Suprapubic skin (tissue), 4 donors: ENCODE data around the gene SPRR2A.

Source experiments
- EP300 ChIP-seq: sonication (generic); formaldehyde crosslinking; IDR thresholded peaks from one replicate; pipeline ENCODE4 v1.6.1; 2017; ENCODE audit warnings: antibody characterized with exemption
- POLR2A ChIP-seq, 2 donors: fragments of 450-650 bp; IDR thresholded peaks; one replicate each; pipeline ENCODE4 v1.6.1; 2017; ENCODE audit warnings: antibody characterized with exemption in 2 of 2, mild to moderate bottlenecking in 2 of 2, moderate library complexity in 2 of 2
- POLR2AphosphoS5 ChIP-seq, 3 donors: sonication (generic); formaldehyde crosslinking; IDR thresholded peaks; one replicate each; pipeline ENCODE4 v1.6.1; 2017; ENCODE audit warnings: antibody characterized with exemption in 3 of 3
- TF ChIP-seq, protein P1 (sequence below), 2 donors: fragments of 200-600 bp in 1 of 2; fragments of 450-650 bp in 1 of 2; sonication (generic) in 1 of 2; IDR thresholded peaks; one replicate each; pipeline ENCODE4 v1.5.1; 2016 to 2019; ENCODE audit warnings: antibody characterized with exemption in 2 of 2, mild to moderate bottlenecking in 1 of 2, moderate library complexity in 1 of 2

DNA sequence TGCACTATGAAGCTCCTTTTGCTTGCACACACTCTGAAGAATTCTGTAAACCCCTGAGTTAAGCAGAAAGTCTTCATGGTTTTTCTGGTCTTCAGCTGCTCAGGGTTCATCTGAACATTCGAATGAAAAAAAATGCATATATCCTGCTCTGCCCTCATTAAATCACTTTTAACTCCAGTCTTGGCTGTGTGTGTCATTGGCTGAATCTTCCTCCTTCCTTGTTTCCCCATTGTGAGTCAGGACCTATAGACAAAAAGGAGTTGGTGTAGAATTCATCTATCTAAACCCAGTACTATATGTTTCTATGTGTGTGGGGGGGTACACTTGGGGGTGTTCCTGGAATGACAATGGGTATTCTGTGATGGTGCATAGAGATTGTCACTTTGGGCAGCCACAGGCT is 32.9 kb downstream of the SPRR2A start:
- TF ChIP-seq, protein P1, sequence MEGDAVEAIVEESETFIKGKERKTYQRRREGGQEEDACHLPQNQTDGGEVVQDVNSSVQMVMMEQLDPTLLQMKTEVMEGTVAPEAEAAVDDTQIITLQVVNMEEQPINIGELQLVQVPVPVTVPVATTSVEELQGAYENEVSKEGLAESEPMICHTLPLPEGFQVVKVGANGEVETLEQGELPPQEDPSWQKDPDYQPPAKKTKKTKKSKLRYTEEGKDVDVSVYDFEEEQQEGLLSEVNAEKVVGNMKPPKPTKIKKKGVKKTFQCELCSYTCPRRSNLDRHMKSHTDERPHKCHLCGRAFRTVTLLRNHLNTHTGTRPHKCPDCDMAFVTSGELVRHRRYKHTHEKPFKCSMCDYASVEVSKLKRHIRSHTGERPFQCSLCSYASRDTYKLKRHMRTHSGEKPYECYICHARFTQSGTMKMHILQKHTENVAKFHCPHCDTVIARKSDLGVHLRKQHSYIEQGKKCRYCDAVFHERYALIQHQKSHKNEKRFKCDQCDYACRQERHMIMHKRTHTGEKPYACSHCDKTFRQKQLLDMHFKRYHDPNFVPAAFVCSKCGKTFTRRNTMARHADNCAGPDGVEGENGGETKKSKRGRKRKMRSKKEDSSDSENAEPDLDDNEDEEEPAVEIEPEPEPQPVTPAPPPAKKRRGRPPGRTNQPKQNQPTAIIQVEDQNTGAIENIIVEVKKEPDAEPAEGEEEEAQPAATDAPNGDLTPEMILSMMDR (IDR thresholded peaks at IDR 0.05), result no peak
- TF ChIP-seq POLR2AphosphoS5 (IDR thresholded peaks at IDR 0.05), result no peak
- TF ChIP-seq POLR2A (IDR thresholded peaks at IDR 0.05), result no peak
- no peak for TF ChIP-seq EP300
